CD8-positive, alpha-beta memory T cell (primary cell): ENCODE results near the gene ZNF746. TPM values are rescaled to one million over a fixed set of nuclear protein-coding genes. Genes with fewer than 3 reads are reported as not detected.

Experiments used
- CTCF ChIA-PET: fragments of 350-600 bp; sonication (Branson Sonifier 250); formaldehyde crosslinking; loops from one replicate; lab custom pipeline; 2021; ENCODE audit warnings: antibody characterized with exemption; lab: Charles Lee
- POLR2A ChIA-PET: fragments of 350-600 bp; sonication (Branson Sonifier 250); formaldehyde crosslinking; loops from one replicate; lab custom pipeline; 2021; ENCODE audit warnings: antibody characterized with exemption; lab: Charles Lee
- DNase-seq, 5 donors: peaks; one replicate each; pipeline versions ENCODE4 v3.0.0 to v3.0.0-alpha.2; 2020 to 2022; ENCODE audit warnings: mixed read lengths in 1 of 5
- H3K27ac ChIP-seq: one replicate; pipeline ENCODE4 v1.7.0; 2013; ENCODE audit warnings: low read depth, mild to moderate bottlenecking, low read length, moderate library complexity
- H3K27me3 ChIP-seq: 2 replicates; pipeline ENCODE4 v1.7.0; 2013; ENCODE audit warnings: low read length, mild to moderate bottlenecking; ENCODE audit not compliant: insufficient read depth, poor library complexity, severe bottlenecking
- H3K36me3 ChIP-seq: 2 replicates; pipeline ENCODE4 v1.7.0; 2013; ENCODE audit warnings: mild to moderate bottlenecking, low read length, moderate library complexity; ENCODE audit not compliant: insufficient read depth
- H3K4me1 ChIP-seq: 2 replicates; pipeline ENCODE4 v1.7.0; 2013; ENCODE audit warnings: mild to moderate bottlenecking, low read length, moderate library complexity; ENCODE audit not compliant: insufficient read depth
- H3K4me3 ChIP-seq: 2 replicates; pipeline ENCODE4 v1.7.0; 2013; ENCODE audit warnings: mild to moderate bottlenecking, low read length
- H3K9me3 ChIP-seq: 2 replicates; pipeline ENCODE4 v1.7.0; 2013; ENCODE audit warnings: mild to moderate bottlenecking, low read length
- H3K27ac Mint-ChIP-seq, 8 donors: one replicate each; pipeline ENCODE4 v1.8.0; 2020 to 2021; ENCODE audit warnings: mixed read lengths in 8 of 8, mild to moderate bottlenecking in 6 of 8, inconsistent platforms in 3 of 8, moderate library complexity in 3 of 8
- H3K27me3 Mint-ChIP-seq, 2 donors: one replicate each; pipeline ENCODE4 v1.8.0; 2020 to 2021; ENCODE audit warnings: mixed read lengths in 2 of 2, mild to moderate bottlenecking in 1 of 2, moderate library complexity in 1 of 2
- H3K36me3 Mint-ChIP-seq, 3 donors: one replicate each; pipeline ENCODE4 v1.8.0; 2020 to 2021; ENCODE audit warnings: mixed read lengths in 3 of 3, inconsistent platforms in 1 of 3, mild to moderate bottlenecking in 1 of 3
- H3K4me1 Mint-ChIP-seq, 3 donors: one replicate each; pipeline ENCODE4 v1.8.0; 2020 to 2021; ENCODE audit warnings: mixed read lengths in 3 of 3, inconsistent platforms in 1 of 3, mild to moderate bottlenecking in 1 of 3
- H3K4me3 Mint-ChIP-seq, 7 donors: one replicate each; pipeline ENCODE4 v1.8.0; 2020 to 2021; ENCODE audit warnings: mixed read lengths in 7 of 7, mild to moderate bottlenecking in 6 of 7, moderate library complexity in 4 of 7, inconsistent platforms in 2 of 7
- H3K9me3 Mint-ChIP-seq, 5 donors: one replicate each; pipeline ENCODE4 v1.8.0; 2020 to 2022; ENCODE audit warnings: mixed read lengths in 5 of 5, mild to moderate bottlenecking in 3 of 5, moderate library complexity in 2 of 5, inconsistent platforms in 1 of 5
- polyA plus RNA-seq: library from polyadenylated mRNA; unstranded; fragments of 300-500 nt; fragmentation: Illumina TruSeq; gene quantifications from one replicate; pipeline ENCODE4 v1.2.3, GENCODE V29; 2021
- total RNA-seq, 2 experiments: library from RNA; stranded (reverse); gene quantifications; one replicate each; pipeline ENCODE4 v1.2.3, GENCODE V29; 2021

ZNF746 gene
- total and polyA plus RNA-seq, 3 experiments from 2014 or later = 13.9 to 21.3 (median 19.9) TPM

- Histone ChIP-seq H3K9me3 (no peaks in the 10 kb centered on the region), H3K36me3 (peaks cover 40% of the 10 kb centered on the region), H3K4me1 (no peaks in the 10 kb centered on the region), H3K27me3 (no peaks in the 10 kb centered on the region), H3K4me3 (no peak overlapping the region), H3K27ac (no peak overlapping the region)
- Mint-ChIP-seq H3K27ac (peak overlapping the region in 3 of 8 donors; percentile 6 to 83 (median 7)), H3K9me3 (no peaks in the 10 kb centered on the region), H3K4me1 (peaks cover 5 to 16% (median 10%) of the 10 kb centered on the region in 3 donors), H3K27me3 (no peaks in the 10 kb centered on the region), H3K36me3 (peaks cover 0 to 94% (median 32%) of the 10 kb centered on the region in 3 donors), H3K4me3 (no peak overlapping the region)
- ChIA-PET CTCF (no interaction called here), POLR2A (no interaction called here)
- DNase-seq = peak in 1 of 5 donors; percentile 8
Measured at GRCh38 chr7:149489391-149490024, 8.1 kb downstream of the ZNF746 start.

GRCh38 chr7:149479568-149479967 is 18.0 kb downstream of the ZNF746 start:
- peaks cover 17% of the 10 kb centered on the region for H3K36me3 ChIP-seq
- CTCF ChIA-PET = no interaction called here
- Mint-ChIP-seq H3K4me1 (peaks cover 3 to 9% (median 5%) of the 10 kb centered on the region in 3 donors), H3K36me3 (peaks cover 12 to 64% (median 20%) of the 10 kb centered on the region in 3 donors), H3K9me3 (no peaks in the 10 kb centered on the region), H3K27ac (peak overlapping the region in 2 of 8 donors; percentile 27), H3K4me3 (no peak overlapping the region), H3K27me3 (no peaks in the 10 kb centered on the region)
- POLR2A ChIA-PET = no interaction called here
- DNase-seq = no peak
- H3K4me1 ChIP-seq = no peaks in the 10 kb centered on the region
- no peaks in the 10 kb centered on the region for H3K9me3 ChIP-seq
- no peaks in the 10 kb centered on the region for H3K27me3 ChIP-seq
- no peak overlapping the region for H3K4me3 ChIP-seq
- no peak overlapping the region for H3K27ac ChIP-seq

GRCh38 chr7:149478754-149479153 is 18.9 kb downstream of the ZNF746 start:
- ChIA-PET CTCF (no interaction called here), POLR2A (no interaction called here)
- Mint-ChIP-seq H3K27ac (peak overlapping the region in 2 of 8 donors; percentile 10 to 64), H3K36me3 (peaks cover 12 to 66% (median 20%) of the 10 kb centered on the region in 3 donors), H3K27me3 (no peaks in the 10 kb centered on the region), H3K9me3 (no peaks in the 10 kb centered on the region), H3K4me3 (no peak overlapping the region), H3K4me1 (peaks cover 3 to 9% (median 5%) of the 10 kb centered on the region in 3 donors)
- Histone ChIP-seq H3K36me3 (peaks cover 22% of the 10 kb centered on the region), H3K4me1 (no peaks in the 10 kb centered on the region), H3K27ac (no peak overlapping the region), H3K27me3 (no peaks in the 10 kb centered on the region), H3K9me3 (no peaks in the 10 kb centered on the region), H3K4me3 (no peak overlapping the region)
- DNase-seq = no peak

- peaks cover 12 to 73% (median 20%) of the 10 kb centered on the region in 3 donors for H3K36me3 Mint-ChIP-seq
Measured at GRCh38 chr7:149477494-149478443, 19.8 kb downstream of the ZNF746 start.

GRCh38 chr7:149476791-149477190 is 20.8 kb downstream of the ZNF746 start:
- H3K4me1 ChIP-seq = no peaks in the 10 kb centered on the region
- Mint-ChIP-seq H3K9me3 (no peaks in the 10 kb centered on the region), H3K4me3 (no peak overlapping the region), H3K4me1 (peaks cover 2 to 9% (median 3%) of the 10 kb centered on the region in 3 donors), H3K27ac (peak overlapping the region in 1 of 8 donors; percentile 88), H3K27me3 (no peaks in the 10 kb centered on the region), H3K36me3 (peaks cover 12 to 76% (median 20%) of the 10 kb centered on the region in 3 donors)
- no peaks in the 10 kb centered on the region for H3K27me3 ChIP-seq
- POLR2A ChIA-PET = no interaction called here
- CTCF ChIA-PET = interaction anchor here (1.8 kb wide), 1 partner anchor 20 kb away, joined by 3 read pairs; no protein-coding TSS in a partner anchor
- H3K36me3 ChIP-seq = peaks cover 26% of the 10 kb centered on the region
- no peak for DNase-seq
- no peak overlapping the region for H3K4me3 ChIP-seq
- no peak overlapping the region for H3K27ac ChIP-seq
- H3K9me3 ChIP-seq = no peaks in the 10 kb centered on the region

More at GRCh38 chr7:149477494-149478443, 19.8 kb downstream of the ZNF746 start:
- no peaks in the 10 kb centered on the region for H3K27me3 ChIP-seq
- Mint-ChIP-seq H3K4me3 (no peak overlapping the region), H3K9me3 (no peaks in the 10 kb centered on the region), H3K27me3 (no peaks in the 10 kb centered on the region), H3K27ac (peak overlapping the region in 1 of 8 donors; percentile 67), H3K4me1 (peaks cover 3 to 9% (median 5%) of the 10 kb centered on the region in 3 donors)
- H3K4me1 ChIP-seq = no peaks in the 10 kb centered on the region
- H3K36me3 ChIP-seq = peaks cover 26% of the 10 kb centered on the region
- H3K27ac ChIP-seq = no peak overlapping the region
- ChIA-PET POLR2A (no interaction called here), CTCF (interaction anchor here (1.8 kb wide), 1 partner anchor 19 kb away, joined by 3 read pairs; no protein-coding TSS in a partner anchor)
- H3K4me3 ChIP-seq = no peak overlapping the region
- no peaks in the 10 kb centered on the region for H3K9me3 ChIP-seq
- no peak for DNase-seq

GRCh38 chr7:149475121-149476045 is 22.2 kb downstream of the ZNF746 start:
- ChIA-PET POLR2A (no interaction called here), CTCF (interaction anchor here (1.8 kb wide), 1 partner anchor 21 kb away, joined by 3 read pairs; no protein-coding TSS in a partner anchor)
- H3K36me3 Mint-ChIP-seq = peaks cover 12 to 74% (median 18%) of the 10 kb centered on the region in 3 donors

GRCh38 chr7:149474309-149475120 is 23.1 kb downstream of the ZNF746 start:
- no peaks in the 10 kb centered on the region for H3K9me3 Mint-ChIP-seq
- peaks cover 12 to 75% (median 19%) of the 10 kb centered on the region in 3 donors for H3K36me3 Mint-ChIP-seq
- CTCF ChIA-PET = no interaction called here
- Histone ChIP-seq H3K36me3 (peaks cover 26% of the 10 kb centered on the region), H3K27ac (no peak overlapping the region), H3K27me3 (no peaks in the 10 kb centered on the region), H3K4me3 (no peak overlapping the region), H3K4me1 (no peaks in the 10 kb centered on the region), H3K9me3 (no peaks in the 10 kb centered on the region)
- DNase-seq = no peak
- POLR2A ChIA-PET = no interaction called here
- H3K4me3 Mint-ChIP-seq = no peak overlapping the region
- peak overlapping the region in 1 of 8 donors; percentile 86 for H3K27ac Mint-ChIP-seq
- peaks cover 2 to 9% (median 3%) of the 10 kb centered on the region in 3 donors for H3K4me1 Mint-ChIP-seq
- H3K27me3 Mint-ChIP-seq = peaks cover 0 to 1% of the 10 kb centered on the region in 2 donors

More at GRCh38 chr7:149475121-149476045, 22.2 kb downstream of the ZNF746 start:
- H3K9me3 ChIP-seq = no peaks in the 10 kb centered on the region
- H3K4me1 ChIP-seq = no peaks in the 10 kb centered on the region
- peaks cover 2 to 9% (median 3%) of the 10 kb centered on the region in 3 donors for H3K4me1 Mint-ChIP-seq
- no peaks in the 10 kb centered on the region for H3K27me3 ChIP-seq
- no peak overlapping the region for H3K4me3 Mint-ChIP-seq
- no peaks in the 10 kb centered on the region for H3K9me3 Mint-ChIP-seq
- peak overlapping the region in 2 of 8 donors; percentile 46 to 47 for H3K27ac Mint-ChIP-seq
- no peak for DNase-seq
- peaks cover 26% of the 10 kb centered on the region for H3K36me3 ChIP-seq
- H3K4me3 ChIP-seq = no peak overlapping the region
- H3K27me3 Mint-ChIP-seq = no peaks in the 10 kb centered on the region
- H3K27ac ChIP-seq = no peak overlapping the region
